PFSK-1 (cell line): ENCODE results near the gene ZNF8.

Experiments used
- FOXP2 ChIP-seq: optimal IDR thresholded peaks from 2 replicates; pipeline ENCODE3; 2011; ENCODE audit warnings: borderline replicate concordance, control low read depth, inconsistent platforms; ENCODE audit not compliant: insufficient read depth; ENCODE audit errors: extremely low read length, extremely low read depth
- POLR2AphosphoS5 ChIP-seq: IDR thresholded peaks from 2 replicates; pipeline ENCODE4 v1.6.1; 2012; ENCODE audit warnings: low read depth, mild to moderate bottlenecking, control low read depth, low read length, moderate library complexity
- SIN3A ChIP-seq: IDR thresholded peaks from 2 replicates; pipeline ENCODE4 v1.6.1; 2012; ENCODE audit warnings: mild to moderate bottlenecking, low read length, moderate library complexity, borderline replicate concordance; ENCODE audit not compliant: insufficient read depth
- TAF1 ChIP-seq: IDR thresholded peaks from 2 replicates; pipeline ENCODE4 v1.6.1; 2012; ENCODE audit warnings: low read length, control low read depth, borderline replicate concordance; ENCODE audit not compliant: insufficient read depth
- TF ChIP-seq, protein P1 (sequence below), 2 experiments: IDR thresholded peaks; 2 replicates each; pipeline versions ENCODE4 v1.6.1 to v1.8.0; 2011 to 2012; ENCODE audit warnings: low read depth in 2 of 2, low read length in 2 of 2, control low read depth in 1 of 2, inconsistent platforms in 1 of 2, mild to moderate bottlenecking in 1 of 2, moderate library complexity in 1 of 2; ENCODE audit not compliant: insufficient read depth in 1 of 2

ZNF8 gene

DNA sequence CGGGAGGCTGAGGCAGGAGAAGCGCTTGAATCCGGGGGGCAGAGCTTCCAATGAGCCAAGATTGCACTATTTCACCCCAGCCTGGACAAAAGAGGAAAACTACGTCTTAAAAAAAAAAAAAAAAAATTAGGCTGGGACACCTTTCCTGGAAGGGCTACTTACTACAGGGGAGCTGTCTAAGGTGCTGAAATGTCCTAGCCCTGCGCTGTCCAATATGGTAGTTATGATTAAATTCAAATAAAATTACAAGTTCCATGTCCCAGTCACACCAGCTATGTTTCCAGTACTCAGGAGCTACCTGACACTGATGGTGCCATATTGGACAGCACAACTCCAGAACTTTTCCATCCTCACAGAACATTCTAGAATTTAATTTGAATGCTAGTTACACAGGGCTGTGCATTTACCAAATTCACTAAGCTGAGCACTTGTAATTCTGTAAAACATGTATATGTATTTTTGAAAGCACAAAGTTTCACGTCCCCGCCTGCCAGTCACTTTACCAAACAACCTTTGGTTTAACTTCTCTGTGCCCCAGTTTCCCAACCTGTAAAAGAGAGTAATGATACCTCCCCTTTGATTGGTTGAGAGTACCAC, 38.8 kb downstream of the ZNF8 start:
- TF ChIP-seq FOXP2, result no peak
- TF ChIP-seq TAF1, result no peak
- TF ChIP-seq, protein P1, sequence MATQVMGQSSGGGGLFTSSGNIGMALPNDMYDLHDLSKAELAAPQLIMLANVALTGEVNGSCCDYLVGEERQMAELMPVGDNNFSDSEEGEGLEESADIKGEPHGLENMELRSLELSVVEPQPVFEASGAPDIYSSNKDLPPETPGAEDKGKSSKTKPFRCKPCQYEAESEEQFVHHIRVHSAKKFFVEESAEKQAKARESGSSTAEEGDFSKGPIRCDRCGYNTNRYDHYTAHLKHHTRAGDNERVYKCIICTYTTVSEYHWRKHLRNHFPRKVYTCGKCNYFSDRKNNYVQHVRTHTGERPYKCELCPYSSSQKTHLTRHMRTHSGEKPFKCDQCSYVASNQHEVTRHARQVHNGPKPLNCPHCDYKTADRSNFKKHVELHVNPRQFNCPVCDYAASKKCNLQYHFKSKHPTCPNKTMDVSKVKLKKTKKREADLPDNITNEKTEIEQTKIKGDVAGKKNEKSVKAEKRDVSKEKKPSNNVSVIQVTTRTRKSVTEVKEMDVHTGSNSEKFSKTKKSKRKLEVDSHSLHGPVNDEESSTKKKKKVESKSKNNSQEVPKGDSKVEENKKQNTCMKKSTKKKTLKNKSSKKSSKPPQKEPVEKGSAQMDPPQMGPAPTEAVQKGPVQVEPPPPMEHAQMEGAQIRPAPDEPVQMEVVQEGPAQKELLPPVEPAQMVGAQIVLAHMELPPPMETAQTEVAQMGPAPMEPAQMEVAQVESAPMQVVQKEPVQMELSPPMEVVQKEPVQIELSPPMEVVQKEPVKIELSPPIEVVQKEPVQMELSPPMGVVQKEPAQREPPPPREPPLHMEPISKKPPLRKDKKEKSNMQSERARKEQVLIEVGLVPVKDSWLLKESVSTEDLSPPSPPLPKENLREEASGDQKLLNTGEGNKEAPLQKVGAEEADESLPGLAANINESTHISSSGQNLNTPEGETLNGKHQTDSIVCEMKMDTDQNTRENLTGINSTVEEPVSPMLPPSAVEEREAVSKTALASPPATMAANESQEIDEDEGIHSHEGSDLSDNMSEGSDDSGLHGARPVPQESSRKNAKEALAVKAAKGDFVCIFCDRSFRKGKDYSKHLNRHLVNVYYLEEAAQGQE (IDR thresholded peaks at IDR 0.05; ENCODE audit: insufficient read depth in 1 of 2, low read depth in 2 of 2, low read length in 2 of 2), result peak; percentile 90 to 99
- peak; percentile 79; the same call in 1 of the 2 replicates for TF ChIP-seq SIN3A

DNA sequence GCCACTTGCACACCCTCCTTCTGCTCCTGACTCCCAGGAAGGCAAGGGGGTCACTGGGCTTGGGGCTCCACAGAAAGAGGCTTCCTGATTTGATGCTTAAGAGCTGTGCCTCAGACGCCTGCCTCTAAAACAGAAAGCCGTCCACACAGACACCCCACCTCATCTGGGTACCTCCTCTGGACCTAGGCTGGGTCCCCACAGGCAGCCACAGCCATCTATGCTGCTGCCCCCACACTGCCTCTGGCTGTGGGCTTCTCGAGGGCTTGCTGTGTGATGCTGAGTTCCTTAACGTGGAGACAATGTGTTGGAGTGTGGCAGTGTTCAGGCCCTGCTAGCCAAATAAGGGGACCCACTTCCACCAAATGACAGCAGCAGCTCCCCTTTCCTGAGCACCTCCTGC, 39.5 kb downstream of the ZNF8 start:
- TF ChIP-seq, protein P1 (IDR thresholded peaks at IDR 0.05; ENCODE audit: insufficient read depth in 1 of 2, low read depth in 2 of 2, low read length in 2 of 2), result 0 out of 4 replicates have a peak, but pooled peaks of 1 of the 2 experiments have one; percentile 28
- no peak for TF ChIP-seq SIN3A

DNA sequence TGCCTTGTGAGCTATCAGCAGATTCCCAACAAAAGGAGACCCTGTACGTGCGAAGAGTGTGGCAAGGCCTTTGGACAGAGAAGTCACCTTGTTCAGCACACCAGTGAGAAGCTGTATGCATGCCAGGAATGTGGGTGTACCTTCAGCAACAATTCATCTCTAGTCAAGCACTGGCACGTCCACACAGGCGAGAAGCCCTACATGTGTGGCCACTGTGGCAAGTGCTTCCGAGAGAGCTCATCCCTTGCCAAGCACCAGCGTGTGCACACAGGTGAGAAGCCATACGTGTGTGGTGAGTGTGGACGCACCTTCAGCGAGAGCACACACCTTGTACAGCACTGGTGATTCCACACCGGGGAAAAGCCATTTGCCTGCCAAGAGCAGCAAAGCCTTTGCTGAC, 40.5 kb downstream of the ZNF8 start:
- no peak for TF ChIP-seq TAF1
- no peak for TF ChIP-seq SIN3A
- no peak for TF ChIP-seq POLR2AphosphoS5
- TF ChIP-seq FOXP2, result no peak
- TF ChIP-seq, protein P1 (IDR thresholded peaks at IDR 0.05; ENCODE audit: insufficient read depth in 1 of 2, low read depth in 2 of 2, low read length in 2 of 2), result no peak

DNA sequence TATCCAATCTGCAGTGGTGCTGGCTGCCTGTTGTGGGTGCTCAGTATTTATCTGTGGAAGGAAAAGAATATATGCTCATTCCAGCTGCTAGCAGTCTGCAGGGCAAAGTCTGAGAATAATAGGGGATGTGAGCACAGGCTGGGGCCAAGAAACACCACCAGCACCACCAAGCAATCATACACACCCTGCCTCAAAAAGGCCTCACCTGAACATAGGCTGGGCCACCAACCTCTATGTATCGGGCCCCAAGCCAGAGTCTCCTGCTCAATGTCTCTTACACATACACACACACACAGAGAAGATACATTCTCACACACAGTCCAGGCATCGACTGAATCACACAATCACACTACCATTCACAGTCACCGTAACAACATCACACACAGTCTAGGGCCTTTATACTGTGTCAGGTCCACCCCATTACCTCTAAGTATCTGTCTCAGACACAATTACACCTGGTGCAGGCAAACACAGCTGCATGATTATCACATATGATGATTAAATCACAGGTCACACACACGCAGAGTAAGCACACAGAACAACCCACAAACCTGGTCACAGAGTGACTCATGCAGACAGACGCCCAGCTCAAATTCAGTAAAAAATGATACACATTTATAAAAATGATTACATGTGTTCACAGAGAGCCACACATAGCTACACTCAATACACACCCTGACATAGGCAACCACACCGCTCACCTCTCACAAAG, 46.7 kb downstream of the ZNF8 start:
- no peak for TF ChIP-seq TAF1
- no peak for TF ChIP-seq FOXP2
- TF ChIP-seq, protein P1 (IDR thresholded peaks at IDR 0.05; ENCODE audit: insufficient read depth in 1 of 2, low read depth in 2 of 2, low read length in 2 of 2), result no peak
- no peak for TF ChIP-seq SIN3A

DNA sequence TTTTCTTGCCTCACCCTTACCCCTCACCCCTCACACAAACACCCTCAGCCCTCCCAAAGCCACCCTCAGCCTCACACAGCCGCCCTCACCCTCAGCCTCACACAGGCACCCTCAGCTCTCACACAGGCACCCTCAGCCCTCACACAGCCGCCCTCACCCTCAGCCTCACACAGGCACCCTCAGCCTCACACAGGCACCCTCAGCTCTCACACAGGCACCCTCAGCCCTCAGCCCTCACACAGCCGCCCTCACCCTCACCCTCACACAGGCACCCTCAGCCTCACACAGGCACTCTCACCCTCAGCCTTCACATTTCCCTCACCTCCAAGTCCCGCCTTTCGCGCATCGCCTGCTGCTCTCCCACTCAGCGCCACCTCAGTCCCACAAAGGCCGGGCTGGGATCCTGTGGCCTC, 47.8 kb downstream of the ZNF8 start:
- TF ChIP-seq POLR2AphosphoS5, result no peak
- TF ChIP-seq FOXP2, result no peak
- TF ChIP-seq, protein P1 (IDR thresholded peaks at IDR 0.05; ENCODE audit: insufficient read depth in 1 of 2, low read depth in 2 of 2, low read length in 2 of 2), result no peak
- no peak for TF ChIP-seq SIN3A
- no peak for TF ChIP-seq TAF1
